Spleen (tissue), 11 donors: ENCODE measurements around the gene DOCK9. TPM values are rescaled to one million over a fixed set of nuclear protein-coding genes. Genes with fewer than 3 reads are reported as not detected.

Experiments used
- DNase-seq: peaks from one replicate; pipeline ENCODE4 v3.0.0-alpha.2; 2020
- H3K27ac ChIP-seq, 8 donors: fragments of 200-600 bp; sonication (generic) in 7 of 8; 1 replicate in 4 of 8; 2 replicates in 4 of 8; pipeline versions ENCODE4 v1.5.0 to v1.8.0; 2016 to 2021; ENCODE audit warnings: inconsistent platforms in 4 of 8, mild to moderate bottlenecking in 4 of 8, moderate library complexity in 1 of 8
- H3K27me3 ChIP-seq, 7 donors: fragments of 200-600 bp; sonication (generic) in 6 of 7; replicated peaks in 1 of 7; 1 replicate in 4 of 7; 2 replicates in 3 of 7; pipeline versions ENCODE4 v1.5.0 to v1.8.0; 2016 to 2021; ENCODE audit warnings: inconsistent platforms in 3 of 7, mild to moderate bottlenecking in 1 of 7
- H3K36me3 ChIP-seq, 6 donors: fragments of 200-600 bp; sonication (generic) in 5 of 6; 1 replicate in 4 of 6; 2 replicates in 2 of 6; pipeline versions ENCODE4 v1.5.0 to v1.8.0; 2016 to 2021; ENCODE audit warnings: inconsistent platforms in 2 of 6
- H3K4me1 ChIP-seq, 6 donors: fragments of 200-600 bp; sonication (generic) in 5 of 6; 1 replicate in 3 of 6; 2 replicates in 3 of 6; pipeline versions ENCODE4 v1.5.0 to v1.8.0; 2016 to 2021; ENCODE audit warnings: inconsistent platforms in 3 of 6
- H3K4me3 ChIP-seq, 8 donors: fragments of 200-600 bp; sonication (generic) in 7 of 8; 1 replicate in 4 of 8; 2 replicates in 4 of 8; pipeline versions ENCODE4 v1.5.0 to v1.8.0; 2016 to 2021; ENCODE audit warnings: inconsistent platforms in 4 of 8, mild to moderate bottlenecking in 4 of 8, moderate library complexity in 2 of 8
- H3K9me3 ChIP-seq, 8 donors: fragments of 200-600 bp; sonication (generic) in 7 of 8; 1 replicate in 4 of 8; 2 replicates in 4 of 8; pipeline versions ENCODE4 v1.5.0 to v1.8.0; 2016 to 2021; ENCODE audit warnings: inconsistent platforms in 4 of 8
- POLR2A ChIP-seq, 3 donors: fragments of 450-650 bp; IDR thresholded peaks; one replicate each; pipeline ENCODE4 v1.5.1; 2017; ENCODE audit warnings: antibody characterized with exemption in 3 of 3, mild to moderate bottlenecking in 1 of 3
- POLR2AphosphoS5 ChIP-seq, 3 donors: sonication (generic); formaldehyde crosslinking; IDR thresholded peaks; one replicate each; pipeline ENCODE4 v1.5.1; 2017; ENCODE audit warnings: antibody characterized with exemption in 3 of 3
- WGBS, 5 donors: extraction: QIAGEN DNeasy Blood & Tissue Kit in 3 of 5; methylation state at CpG; one replicate each; pipeline versions ENCODE4 v1.1.5 to v1.1.7; 2013 to 2018; 5-methylcytosine and 5-hydroxymethylcytosine counted together
- intact Hi-C: fragments of 100-400 bp; cut with DNase I; formaldehyde crosslinking; loops from one replicate; pipeline ENCODE4 v1.15.0; 2023; ENCODE audit warnings: low total_unique reads
- polyA plus RNA-seq, 3 donors: library from polyadenylated mRNA; stranded (reverse); fragments of 200-250 nt; gene quantifications; one replicate each; pipeline ENCODE4 v1.2.1, GENCODE V29; 2013
- total RNA-seq, 7 donors: library from RNA; depleted of rRNA in 3 of 7; stranded (reverse); fragments of >200 nt in 3 of 7; fragmentation: NEBNext Ultra II Directional in 4 of 7; extraction: Animal tissue kit (Norgen Biotek cat#: 25700) in 4 of 7; gene quantifications; one replicate each; pipeline versions ENCODE4 v1.1.0 to v1.2.1, GENCODE V29; 2016 to 2021
- TF ChIP-seq, protein P1 (sequence below), 11 experiments: fragments of 200-600 bp in 7 of 11; fragments of 450-650 bp in 4 of 11; sonication (generic) in 4 of 11; IDR thresholded peaks in 8 of 11; conservative IDR thresholded peaks in 3 of 11; 1 replicate in 7 of 11; 2 replicates in 4 of 11; pipeline versions ENCODE4 v1.4.0 to v1.8.0; 2016 to 2021; ENCODE audit warnings: antibody characterized with exemption in 11 of 11, inconsistent platforms in 4 of 11, mild to moderate bottlenecking in 1 of 11
- donor health status: healthy with polysubstance abuse.
- donor health status: DM: no; HTN: no; CAD: no; lungs with moderate emphysema.
- donor health status: DM: no; HTN: no; CAD: no.
- donor health status: Bipolar disorder and iron deficiency.
- donor health status: healthy.
- donor health status: DM: no; HTN: no; CAD: no.
- donor health status: DM: yes; HTN: yes; CAD: no.

The DOCK9 gene
- total and polyA plus RNA-seq, 10 donors = 6.9 to 53.3 (median 47.6) TPM

DNA sequence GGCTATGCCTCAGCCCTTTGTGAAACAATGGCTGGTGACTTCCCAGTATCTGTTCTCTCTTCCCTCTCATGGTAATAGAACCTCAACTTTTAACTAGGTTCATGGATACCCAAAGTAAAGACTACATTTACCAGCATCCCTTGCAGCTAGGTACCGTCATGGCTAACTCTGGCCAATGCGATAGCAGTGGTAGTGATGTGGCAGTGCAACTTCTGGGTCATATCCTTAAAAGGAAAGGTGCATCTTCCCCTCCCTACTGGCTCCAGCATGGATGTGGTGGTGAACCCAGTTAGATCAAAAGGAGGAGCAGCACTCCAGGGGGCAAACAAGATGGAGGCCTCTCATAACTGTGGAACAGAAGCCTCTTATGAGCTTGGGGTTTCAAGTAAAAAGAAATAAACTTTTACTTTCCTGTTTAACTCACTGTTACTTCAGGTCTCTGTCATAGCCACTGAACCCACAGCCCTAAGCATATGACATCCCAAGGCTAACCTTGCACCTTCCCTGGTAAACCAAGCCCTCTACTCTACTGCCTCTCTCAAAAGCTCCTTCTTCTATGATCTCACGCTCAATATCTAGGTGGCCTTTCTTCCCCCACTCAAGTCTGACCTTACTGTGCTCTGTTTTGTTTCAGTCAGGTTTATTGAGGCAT lies 104.4 kb downstream of the DOCK9 start:
- H3K36me3 ChIP-seq = peaks cover 0 to 72% (median 24%) of the 10 kb centered on the region in 6 donors
- DNase-seq = no peak
- H3K27ac ChIP-seq = no peak overlapping the region
- H3K4me1 ChIP-seq = no peaks in the 10 kb centered on the region
- no peak for TF ChIP-seq POLR2A (IDR thresholded peaks at IDR 0.05)
- no peak for TF ChIP-seq POLR2AphosphoS5 (IDR thresholded peaks at IDR 0.05)
- TF ChIP-seq, protein P1, sequence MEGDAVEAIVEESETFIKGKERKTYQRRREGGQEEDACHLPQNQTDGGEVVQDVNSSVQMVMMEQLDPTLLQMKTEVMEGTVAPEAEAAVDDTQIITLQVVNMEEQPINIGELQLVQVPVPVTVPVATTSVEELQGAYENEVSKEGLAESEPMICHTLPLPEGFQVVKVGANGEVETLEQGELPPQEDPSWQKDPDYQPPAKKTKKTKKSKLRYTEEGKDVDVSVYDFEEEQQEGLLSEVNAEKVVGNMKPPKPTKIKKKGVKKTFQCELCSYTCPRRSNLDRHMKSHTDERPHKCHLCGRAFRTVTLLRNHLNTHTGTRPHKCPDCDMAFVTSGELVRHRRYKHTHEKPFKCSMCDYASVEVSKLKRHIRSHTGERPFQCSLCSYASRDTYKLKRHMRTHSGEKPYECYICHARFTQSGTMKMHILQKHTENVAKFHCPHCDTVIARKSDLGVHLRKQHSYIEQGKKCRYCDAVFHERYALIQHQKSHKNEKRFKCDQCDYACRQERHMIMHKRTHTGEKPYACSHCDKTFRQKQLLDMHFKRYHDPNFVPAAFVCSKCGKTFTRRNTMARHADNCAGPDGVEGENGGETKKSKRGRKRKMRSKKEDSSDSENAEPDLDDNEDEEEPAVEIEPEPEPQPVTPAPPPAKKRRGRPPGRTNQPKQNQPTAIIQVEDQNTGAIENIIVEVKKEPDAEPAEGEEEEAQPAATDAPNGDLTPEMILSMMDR (IDR thresholded peaks at IDR 0.05 in 8 of 11, conservative IDR thresholded peaks at IDR 0.05 in 3 of 11) = no peak
- H3K4me3 ChIP-seq = no peak overlapping the region
- no peaks in the 10 kb centered on the region for H3K27me3 ChIP-seq
- intact Hi-C loops = no loop called here
- 90 to 97% (median 97%) methylated on average over 3 of the region's 3 CpGs for WGBS, 5 donors
- H3K9me3 ChIP-seq = peaks cover 0 to 15% (median 12%) of the 10 kb centered on the region in 8 donors

DNA sequence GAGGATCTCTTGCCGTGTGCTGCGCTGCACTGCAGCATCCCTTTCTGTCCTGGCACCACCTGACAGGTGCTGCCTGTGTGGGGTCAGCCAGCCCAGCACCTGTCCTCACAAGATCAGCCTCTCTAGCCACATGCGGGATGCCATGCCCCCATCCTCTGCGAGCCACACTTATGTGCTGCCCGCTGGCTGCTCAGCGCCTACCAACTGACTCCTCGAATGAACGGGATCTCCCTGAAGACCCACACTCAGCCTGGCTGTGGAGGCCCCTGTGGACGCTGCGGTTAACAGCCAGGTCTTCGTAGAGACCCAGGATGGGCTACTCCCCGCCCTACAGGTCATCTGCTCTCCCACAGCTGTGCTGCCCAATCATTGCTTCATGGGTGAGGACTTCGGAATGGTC lies 106.1 kb downstream of the DOCK9 start:
- Histone ChIP-seq H3K36me3 (peaks cover 0 to 72% (median 26%) of the 10 kb centered on the region in 6 donors), H3K27me3 (no peaks in the 10 kb centered on the region), H3K9me3 (peaks cover 0 to 15% (median 12%) of the 10 kb centered on the region in 8 donors), H3K4me3 (no peak overlapping the region), H3K27ac (no peak overlapping the region), H3K4me1 (no peaks in the 10 kb centered on the region)
- intact Hi-C loops = no loop called here
- TF ChIP-seq POLR2AphosphoS5 (IDR thresholded peaks at IDR 0.05) = peak in 1 of 3 donors; percentile 31
- TF ChIP-seq POLR2A (IDR thresholded peaks at IDR 0.05) = no peak
- TF ChIP-seq, protein P1 (IDR thresholded peaks at IDR 0.05 in 8 of 11, conservative IDR thresholded peaks at IDR 0.05 in 3 of 11) = no peak
- no peak for DNase-seq
- WGBS, 5 donors = 87 to 95% (median 91%) methylated on average over 11 to 13 of the region's 13 CpGs

DNA sequence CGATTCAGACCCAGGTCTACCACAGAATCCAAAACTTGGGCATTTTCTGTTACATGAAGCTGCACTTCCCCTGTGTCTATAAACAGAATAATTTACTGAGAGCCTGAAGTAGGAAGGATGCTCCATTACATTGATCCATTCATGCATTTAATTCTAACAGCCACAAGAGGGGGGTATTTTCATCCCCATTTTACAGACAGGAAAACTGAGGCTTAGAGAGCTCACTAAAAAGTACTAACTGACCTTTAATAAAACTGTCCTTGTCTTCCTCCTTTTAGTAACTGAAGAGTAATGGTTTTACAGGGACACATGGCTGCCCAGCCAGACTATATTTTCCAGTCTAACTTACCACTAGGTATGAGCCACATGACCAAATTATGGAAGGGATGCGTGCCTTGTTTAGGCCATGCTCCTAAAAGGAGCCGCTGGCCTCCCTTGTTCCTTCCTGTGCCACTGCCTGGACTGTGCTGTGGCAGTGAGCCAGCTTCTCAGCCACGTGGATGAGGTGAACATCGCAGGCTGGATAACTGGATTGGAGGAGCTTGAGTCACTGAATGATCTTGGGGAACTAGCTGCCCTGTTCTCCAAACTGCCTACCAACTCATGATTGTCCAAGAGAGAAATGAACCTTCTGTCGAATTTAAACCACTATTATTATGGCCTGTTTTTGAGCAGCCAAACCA lies 108.3 kb downstream of the DOCK9 start:
- WGBS, 5 donors = 67 to 89% (median 76%) methylated on average over 6 of the region's 6 CpGs
- Histone ChIP-seq H3K27me3 (no peaks in the 10 kb centered on the region), H3K9me3 (peaks cover 0 to 15% (median 12%) of the 10 kb centered on the region in 8 donors), H3K36me3 (peaks cover 0 to 75% (median 32%) of the 10 kb centered on the region in 6 donors), H3K4me1 (no peaks in the 10 kb centered on the region), H3K27ac (no peak overlapping the region), H3K4me3 (no peak overlapping the region)
- no peak for DNase-seq
- intact Hi-C loops = no loop called here
- TF ChIP-seq POLR2AphosphoS5 (IDR thresholded peaks at IDR 0.05) (peak in 1 of 3 donors; percentile 49), POLR2A (IDR thresholded peaks at IDR 0.05) (no peak)
- TF ChIP-seq, protein P1 (IDR thresholded peaks at IDR 0.05 in 8 of 11, conservative IDR thresholded peaks at IDR 0.05 in 3 of 11) = peak in 4 of 11 experiments; percentile 8 to 35 (median 25)

DNA sequence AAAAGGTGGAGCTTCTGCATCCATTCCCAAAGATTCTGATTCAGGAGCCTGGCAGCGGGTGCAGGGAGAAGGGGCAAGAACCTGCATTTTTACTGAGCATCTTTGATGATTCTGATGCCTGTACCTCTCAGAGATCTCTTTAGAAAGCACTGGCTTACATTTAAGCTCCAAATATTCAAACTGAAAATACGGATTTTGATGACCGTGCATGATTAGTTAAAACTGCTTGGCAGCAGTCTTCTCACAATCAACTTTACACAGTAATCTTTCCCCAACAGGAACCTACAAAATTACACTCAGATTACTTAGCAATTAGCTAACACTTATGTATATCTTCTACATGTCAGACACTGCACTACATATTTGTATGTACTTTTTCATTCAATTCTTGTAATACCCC lies 108.9 kb downstream of the DOCK9 start:
- TF ChIP-seq POLR2AphosphoS5 (IDR thresholded peaks at IDR 0.05) (no peak), POLR2A (IDR thresholded peaks at IDR 0.05) (no peak)
- peaks cover 0 to 75% (median 32%) of the 10 kb centered on the region in 6 donors for H3K36me3 ChIP-seq

More for the DNA sequence above, 108.9 kb downstream of the DOCK9 start:
- intact Hi-C loops = no loop called here
- no peaks in the 10 kb centered on the region for H3K27me3 ChIP-seq
- H3K9me3 ChIP-seq = peaks cover 0 to 12% (median 9%) of the 10 kb centered on the region in 8 donors
- no peak overlapping the region for H3K27ac ChIP-seq
- DNase-seq = no peak
- H3K4me1 ChIP-seq = no peaks in the 10 kb centered on the region
- no peak overlapping the region for H3K4me3 ChIP-seq
- 92 to 98% (median 96%) methylated on average over 3 of the region's 3 CpGs for WGBS, 5 donors
